ENCODE results near the gene DEPDC1B. TPM values are rescaled to one million over a fixed set of nuclear protein-coding genes. Genes with fewer than 3 reads are reported as not detected.

DEPDC1B gene
- total and polyA plus RNA-seq, 2 of the 4 experiments (the other 2 are of a cell fraction), result 4.4 to 9.3 TPM

DNA sequence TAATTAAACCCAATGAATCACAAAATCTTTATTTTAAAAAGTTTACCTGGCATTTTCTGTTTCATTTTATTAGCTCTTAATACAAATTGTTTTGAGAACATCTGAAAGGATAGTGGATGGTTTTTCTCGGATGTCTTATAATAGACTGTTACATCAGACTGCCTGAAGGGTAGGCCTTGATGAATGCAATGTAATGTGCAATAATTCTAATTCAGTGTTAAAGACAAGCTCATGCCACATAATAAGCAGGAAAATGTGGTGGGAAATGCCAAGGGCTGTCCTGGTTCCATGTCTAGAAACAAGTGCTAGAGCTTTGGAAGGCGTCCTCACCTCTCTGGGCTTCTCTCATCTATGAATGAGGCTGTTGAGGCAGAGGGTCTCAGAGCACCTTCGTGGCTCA lies 148.1 kb downstream of the DEPDC1B start:
- Histone ChIP-seq H2BK120ac (ENCODE audit: low read depth, low read length) (no peak overlapping the region), H4K91ac (ENCODE audit: insufficient read depth, low read depth, low read length) (no peak overlapping the region), H3K56ac (ENCODE audit: extremely low read depth, insufficient read depth, low read length) (no peak overlapping the region), H4K20me1 (ENCODE audit: insufficient read depth, low read length) (no peaks in the 10 kb centered on the region), H2BK20ac (ENCODE audit: low read depth, low read length) (no peak overlapping the region), H3K4ac (ENCODE audit: low read depth, low read length) (no peak overlapping the region), H3K79me1 (ENCODE audit: low read depth in 1 of 2, low read length in 2 of 2) (no peaks in the 10 kb centered on the region), H3K23ac (ENCODE audit: low read depth, low read length) (no peak overlapping the region), H4K8ac (ENCODE audit: low read depth in 2 of 2, low read length in 2 of 2) (no peak overlapping the region), H3K9ac (ENCODE audit: low read depth, low read length) (no peak overlapping the region), H2AFZ (replicated peaks; ENCODE audit: low read length, poor library complexity) (no peak overlapping the region), H2AK9ac (replicated peaks; ENCODE audit: low read depth, low read length, poor library complexity) (no peak overlapping the region), H3K4me2 (ENCODE audit: low read depth, low read length) (no peak overlapping the region), H3K18ac (ENCODE audit: low read depth, low read length) (no peak overlapping the region), H3K4me1 (ENCODE audit: control insufficient read depth, insufficient read depth, low read length) (no peaks in the 10 kb centered on the region), H2AK5ac (ENCODE audit: low read depth, low read length) (no peak overlapping the region), H3K27me3 (ENCODE audit: control insufficient read depth, insufficient read depth, low read length) (no peaks in the 10 kb centered on the region), H2BK5ac (ENCODE audit: low read depth, low read length, poor library complexity, severe bottlenecking) (no peak overlapping the region), H4K5ac (ENCODE audit: low read depth, low read length) (no peak overlapping the region), H3K9me3 (ENCODE audit: control insufficient read depth, insufficient read depth, low read length) (no peaks in the 10 kb centered on the region), H3K9me1 (ENCODE audit: insufficient read depth, low read length) (no peaks in the 10 kb centered on the region), H2BK15ac (ENCODE audit: low read depth, low read length) (no peak overlapping the region), H3K27ac (ENCODE audit: insufficient read depth, low read length) (no peak overlapping the region), H3K36me3 (ENCODE audit: control insufficient read depth, insufficient read depth, low read length) (no peaks in the 10 kb centered on the region), H3K4me3 (ENCODE audit: insufficient read depth, low read depth, low read length) (no peak overlapping the region), H3K14ac (replicated peaks; ENCODE audit: low read depth, low read length) (no peak overlapping the region)
- TF ChIP-seq FOS (IDR thresholded peaks at IDR 0.05; ENCODE audit: low read depth, low read length), result no peak
- no peak for DNase-seq
- ChIA-PET POLR2A (ENCODE audit: unreplicated experiment) (no interaction called here), CTCF (no interaction called here)
- in situ Hi-C loops (cut with MboI; ENCODE audit: low sequenced_read_pairs), result no loop called here
- BruUV-seq (replicated peaks), result no TSS peak
- intact Hi-C loops (cut with micrococcal nuclease), result no loop called here
- no CpG with 5 or more reads among the region's 3 CpGs for WGBS, 2 experiments (ENCODE audit: extremely low coverage in 2 of 2, insufficient read length in 1 of 2)
- dilution Hi-C loops (cut with HindIII; ENCODE audit: low sequenced_read_pairs, unreplicated experiment), result no loop called here
- no peak for ATAC-seq (ENCODE audit: low read depth)

Measured in IMR-90 (cell line).